Measurements from ENCODE around the gene WNT10A.

DNA sequence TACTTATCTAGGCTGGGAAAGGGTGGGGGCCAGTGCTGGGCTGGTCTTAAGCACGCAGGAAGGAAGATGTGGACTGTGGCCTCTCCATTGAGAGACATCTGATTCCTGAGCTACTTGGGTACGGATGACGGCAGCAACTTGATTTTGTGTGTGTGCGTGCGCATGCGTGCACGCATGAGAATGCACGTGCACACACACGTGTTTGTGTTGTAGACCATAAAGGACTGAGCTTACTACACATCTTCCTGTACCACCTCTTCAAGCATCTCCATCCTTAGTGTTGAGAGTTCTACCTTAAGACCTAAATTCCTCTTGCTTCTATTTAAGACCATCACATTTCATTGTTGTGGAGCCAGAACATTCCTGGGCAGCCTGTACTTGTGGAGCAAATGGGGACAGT, 11.6 kb upstream of the WNT10A start:
- TF ChIP-seq ZNF274 (IDR thresholded peaks at IDR 0.05; ENCODE audit: borderline replicate concordance, extremely low read depth, low read length), result no peak
- TF ChIP-seq POLR2A (IDR thresholded peaks at IDR 0.05; ENCODE audit: control extremely low read depth in 1 of 2, low read depth in 2 of 2, low read length in 2 of 2), result no peak
- no peak for TF ChIP-seq CTCF (IDR thresholded peaks at IDR 0.05; ENCODE audit: control extremely low read depth in 1 of 3, insufficient read depth in 1 of 3, low read depth in 1 of 3, low read length in 3 of 3)
- no peak for TF ChIP-seq POLR2AphosphoS5 (IDR thresholded peaks at IDR 0.05; ENCODE audit: low read depth, low read length)
- no peak for TF ChIP-seq EP300 (IDR thresholded peaks at IDR 0.05; ENCODE audit: borderline replicate concordance in 1 of 2, low read depth in 2 of 2, low read length in 2 of 2)
- no peak for TF ChIP-seq PHF8 (conservative IDR thresholded peaks at IDR 0.05; ENCODE audit: low read depth, low read length)
- no peak for TF ChIP-seq EZH2 (IDR thresholded peaks at IDR 0.05; ENCODE audit: low read depth, low read length, severe bottlenecking)
- no peak for TF ChIP-seq CEBPB (IDR thresholded peaks at IDR 0.05; ENCODE audit: low read depth, low read length)
- TF ChIP-seq RXRA (IDR thresholded peaks at IDR 0.05; ENCODE audit: insufficient read depth, low read depth, low read length), result no peak
- no peak for TF ChIP-seq SIN3A (conservative IDR thresholded peaks at IDR 0.05 in 1 of 2, IDR thresholded peaks at IDR 0.05 in 1 of 2; ENCODE audit: low read depth in 1 of 2, low read length in 2 of 2)
- TF ChIP-seq CHD2 (IDR thresholded peaks at IDR 0.05; ENCODE audit: low read length), result no peak
- no peak for TF ChIP-seq MAX (IDR thresholded peaks at IDR 0.05)
- TF ChIP-seq SP4 (IDR thresholded peaks at IDR 0.05; ENCODE audit: low read length), result no peak
- TF ChIP-seq RAD21 (IDR thresholded peaks at IDR 0.05 in 1 of 2, conservative IDR thresholded peaks at IDR 0.05 in 1 of 2; ENCODE audit: low read depth in 2 of 2, low read length in 2 of 2), result no peak

All from H1 (cell line).